ENCODE data around the gene LENEP.
"Not testable (repeated sequence)": the region's sequence is repeated elsewhere in the genome, so short reads cannot be mapped to it uniquely, and the experiment has no call there.

LENEP gene

GRCh38 chr1:154974808-154975408 lies 18.5 kb upstream of the LENEP start:
- TF ChIP-seq CTCF (IDR thresholded peaks at IDR 0.05; ENCODE audit: control insufficient read depth, insufficient read depth, low read depth, low read length, missing control alignments): no peak
- peak overlapping the region; percentile 71 for H3K4me3 ChIP-seq (ENCODE audit: control insufficient read depth, low read depth, low read length)
- DNase-seq (ENCODE audit: low read depth): no peak

DNA sequence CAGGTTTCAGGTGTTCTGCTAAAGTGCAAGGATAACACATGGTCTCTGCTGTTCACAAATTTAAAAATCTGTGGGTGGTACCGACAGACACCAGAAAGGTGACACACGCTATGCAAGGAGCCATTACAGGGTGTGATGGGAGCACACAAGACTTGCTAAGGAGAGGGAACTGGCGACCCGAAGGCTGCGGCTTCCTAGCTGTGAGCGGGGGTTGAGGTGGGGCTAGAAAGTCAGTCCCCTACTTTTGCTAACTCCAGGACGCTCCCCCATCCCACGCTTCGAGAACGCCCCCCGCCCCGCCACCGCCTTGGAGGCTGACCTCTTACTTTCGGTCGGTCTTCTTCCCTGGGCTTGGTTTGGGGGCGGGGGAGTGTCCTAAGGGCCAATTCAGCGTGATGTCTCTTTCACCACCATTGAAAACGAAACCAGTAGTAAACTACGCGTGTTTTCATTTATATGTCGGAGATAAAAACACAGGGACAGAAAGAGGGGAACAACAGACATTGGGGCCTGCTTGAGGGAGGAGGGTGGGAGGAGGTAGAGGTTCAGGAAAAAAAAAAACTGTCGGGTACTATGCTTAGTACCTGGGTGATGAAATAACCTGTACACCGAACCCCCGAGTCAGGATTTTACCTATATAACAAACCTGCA lies 17.9 kb upstream of the LENEP start:
- no peak for DNase-seq (ENCODE audit: low read depth)
- TF ChIP-seq CTCF (IDR thresholded peaks at IDR 0.05; ENCODE audit: control insufficient read depth, insufficient read depth, low read depth, low read length, missing control alignments): no peak
- peak overlapping the region; percentile 71 for H3K4me3 ChIP-seq (ENCODE audit: control insufficient read depth, low read depth, low read length)

GRCh38 chr1:154977762-154978161 lies 15.6 kb upstream of the LENEP start:
- not testable (repeated sequence) for DNase-seq (ENCODE audit: low read depth); H3K4me3 ChIP-seq (ENCODE audit: control insufficient read depth, low read depth, low read length)

GRCh38 chr1:154978360-154978759 lies 15.0 kb upstream of the LENEP start:
- no peak overlapping the region for H3K4me3 ChIP-seq (ENCODE audit: control insufficient read depth, low read depth, low read length)
- no peak for TF ChIP-seq CTCF (IDR thresholded peaks at IDR 0.05; ENCODE audit: control insufficient read depth, insufficient read depth, low read depth, low read length, missing control alignments)
- DNase-seq (ENCODE audit: low read depth): no peak

DNA sequence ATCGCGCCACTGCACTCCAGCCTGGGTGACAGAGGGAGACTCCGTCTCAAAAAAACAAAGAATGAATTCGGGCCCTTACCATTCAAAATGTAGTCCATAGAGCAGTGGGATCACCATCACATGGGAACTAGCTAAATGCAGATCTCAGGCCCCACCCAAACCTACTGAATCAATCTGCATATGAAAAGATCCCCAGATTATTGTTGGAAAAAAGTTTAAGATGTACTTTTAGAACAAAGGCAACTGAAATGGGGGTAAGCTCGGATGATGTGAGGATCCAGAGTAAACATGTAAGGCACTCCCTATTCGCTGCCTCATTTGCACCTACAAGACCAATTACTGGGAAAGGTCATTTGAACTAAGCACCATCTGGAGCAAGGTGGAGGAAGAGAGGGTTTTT lies 11.0 kb upstream of the LENEP start:
- no peak for TF ChIP-seq CTCF (IDR thresholded peaks at IDR 0.05; ENCODE audit: control insufficient read depth, insufficient read depth, low read depth, low read length, missing control alignments)
- no peak for DNase-seq (ENCODE audit: low read depth)
- H3K4me3 ChIP-seq (ENCODE audit: control insufficient read depth, low read depth, low read length): no peak overlapping the region

- peak within 1 kb of the TSS; percentile 79 for H3K4me3 ChIP-seq (ENCODE audit: control insufficient read depth, low read depth, low read length)
- DNase-seq (ENCODE audit: low read depth): peak; percentile 99
- TF ChIP-seq CTCF (IDR thresholded peaks at IDR 0.05; ENCODE audit: control insufficient read depth, insufficient read depth, low read depth, low read length, missing control alignments): no peak
These were observed 10.3 kb upstream of the LENEP start, which contains the start of gene FLAD1 for GRCh38 chr1:154982897-154983648. Gene FLAD1 (plus strand): TSS chr1:154983344. CDS start chr1:154983695, 351 bp downstream.
